K562 (cell line): Measurements from ENCODE around the gene MAGEC2. TPM values are rescaled to one million over a fixed set of nuclear protein-coding genes. Genes with fewer than 3 reads are reported as not detected.

Source experiments
- ATAC-seq: fragments of 200-7000 bp; cut with Tn5 transposase; 3 replicates; pipeline ENCODE4 v1.9.1; 2020; ENCODE audit warnings: moderate library complexity
- BruUV-seq: library from RNA; stranded (reverse); fragments of 400-500 nt; replicated peaks from 2 replicates; lab custom pipeline; 2021; lab: Mats Ljungman, UMichigan
- CTCF ChIA-PET: fragments of 300-600 bp; formaldehyde crosslinking; extraction: SDS; loops from one replicate; lab custom pipeline; 2021; ENCODE audit warnings: low intra/inter-chr PET ratio; lab: Yijun Ruan, JAX
- POLR2A ChIA-PET: fragments of 300-600, 350-650 bp; sonication (Branson Sonifier 250); formaldehyde crosslinking; extraction: SDS; loops from one replicate; lab custom pipeline; 2021; ENCODE audit warnings: antibody characterized with exemption, inconsistent platforms; lab: Yijun Ruan, JAX
- DNase-seq, 4 experiments: peaks; one replicate each; pipeline versions ENCODE4 v3.0.0 to v3.0.0-alpha.2; 2011 to 2018; ENCODE audit warnings: low spot score in 3 of 4, mixed read lengths in 3 of 4; ENCODE audit errors: extremely low read depth in 1 of 4
- FAIRE-seq: peaks from 2 replicates; lab custom pipeline; 2011; peaks lifted over from hg19 to GRCh38; lab: Jason Lieb, UNC
- H2AFZ ChIP-seq: 2 replicates; pipeline ENCODE4 v1.6.0; 2011; ENCODE audit warnings: low read depth, low read length, control low read depth, inconsistent platforms
- H3K27ac ChIP-seq: fragments of 200-600 bp; 3 replicates; pipeline ENCODE4 v1.8.0; 2011; ENCODE audit warnings: low read depth, mild to moderate bottlenecking, control low read depth, inconsistent platforms, low read length, moderate library complexity, mixed read lengths; ENCODE audit errors: extremely low read depth
- H3K27me3 ChIP-seq, 2 experiments: fragments of 300-600 bp in 1 of 2; 2 replicates in 1 of 2; 3 replicates in 1 of 2; pipeline versions ENCODE4 v1.6.0 to v1.8.0; 2011; ENCODE audit warnings: inconsistent platforms in 2 of 2, low read length in 2 of 2, mild to moderate bottlenecking in 1 of 2, mixed read lengths in 1 of 2, moderate library complexity in 1 of 2; ENCODE audit not compliant: control insufficient read depth in 2 of 2, insufficient read depth in 2 of 2
- H3K36me3 ChIP-seq: fragments of 300-600 bp; 3 replicates; pipeline ENCODE4 v1.8.0; 2011; ENCODE audit warnings: mild to moderate bottlenecking, low read length, inconsistent platforms; ENCODE audit not compliant: control insufficient read depth, insufficient read depth
- H3K4me1 ChIP-seq, 2 experiments: fragments of 200-600 bp in 1 of 2; replicated peaks in 1 of 2; 2 replicates in 1 of 2; 3 replicates in 1 of 2; pipeline versions ENCODE4 v1.5.1 to v1.8.0; 2011; ENCODE audit warnings: inconsistent platforms in 2 of 2, low read length in 2 of 2, mild to moderate bottlenecking in 1 of 2, mixed read lengths in 1 of 2, moderate library complexity in 1 of 2; ENCODE audit not compliant: control insufficient read depth in 2 of 2, insufficient read depth in 2 of 2
- H3K4me2 ChIP-seq: 2 replicates; pipeline ENCODE4 v1.6.1; 2011; ENCODE audit warnings: low read length, control low read depth, inconsistent platforms, mixed read lengths; ENCODE audit not compliant: insufficient read depth
- H3K4me3 ChIP-seq: fragments of 200-600 bp; sonication (generic), shearing (Covaris generic); 2 replicates; pipeline ENCODE4 v1.5.1; 2016; ENCODE audit warnings: control low read depth, inconsistent platforms
- H3K79me2 ChIP-seq: fragments of 200-600 bp; 3 replicates; pipeline ENCODE4 v1.8.0; 2011; ENCODE audit warnings: low read length, inconsistent platforms; ENCODE audit not compliant: control insufficient read depth, insufficient read depth
- H3K9ac ChIP-seq, 2 experiments: 2 replicates each; pipeline versions ENCODE4 v1.6.0 to v1.6.1; 2011; ENCODE audit warnings: low read depth in 2 of 2, low read length in 2 of 2, control low read depth in 1 of 2, inconsistent platforms in 1 of 2, mild to moderate bottlenecking in 1 of 2, mixed read lengths in 1 of 2; ENCODE audit not compliant: insufficient read depth in 1 of 2
- H3K9me1 ChIP-seq: one replicate; pipeline ENCODE4 v1.6.0; 2011; ENCODE audit warnings: inconsistent platforms, mild to moderate bottlenecking, low read length, moderate library complexity; ENCODE audit not compliant: control insufficient read depth, insufficient read depth
- H3K9me3 ChIP-seq: replicated peaks from 2 replicates; pipeline ENCODE4 v1.5.1; 2011; ENCODE audit warnings: low read depth, low read length, inconsistent platforms; ENCODE audit not compliant: control insufficient read depth, insufficient read depth
- H4K20me1 ChIP-seq: replicated peaks from 2 replicates; pipeline ENCODE4 v1.6.1; 2011; ENCODE audit warnings: low read length, inconsistent platforms, mixed read lengths; ENCODE audit not compliant: control insufficient read depth, insufficient read depth
- FIP1L1 ChIP-seq: fragments of 200-400 bp; formaldehyde crosslinking; IDR thresholded peaks from 2 replicates; pipeline ENCODE4 v1.6.1; 2018; ENCODE audit warnings: mild to moderate bottlenecking, low read depth, low read length; ENCODE audit not compliant: poor library complexity, severe bottlenecking
- HNRNPH1 ChIP-seq: fragments of 200-400 bp; formaldehyde crosslinking; optimal IDR thresholded peaks from 2 replicates; pipeline ENCODE3; 2017; ENCODE audit warnings: low read depth, mild to moderate bottlenecking, low read length, moderate library complexity
- HNRNPUL1 ChIP-seq: fragments of 200-400 bp; formaldehyde crosslinking; IDR thresholded peaks from 2 replicates; pipeline ENCODE4 v1.6.1; 2017; ENCODE audit warnings: low read length
- HOMEZ ChIP-seq: fragments of 250-450 bp; sonication (Bioruptor Pico); IDR thresholded peaks from 2 replicates; pipeline ENCODE4 v1.4.0; 2020; ENCODE audit warnings: mild to moderate bottlenecking, moderate library complexity
- SUPT5H ChIP-seq: fragments of 450-650 bp; IDR thresholded peaks from 2 replicates; pipeline ENCODE4 v1.6.1; 2016
- TEAD1 ChIP-seq, 2 experiments: fragments of 450-650 bp in 1 of 2; sonication (generic) in 1 of 2; formaldehyde crosslinking; IDR thresholded peaks; 2 replicates each; pipeline versions ENCODE4 v1.4.0 to v1.8.0; 2020 to 2022; ENCODE audit warnings: mild to moderate bottlenecking in 2 of 2, missing genetic modification reagents in 1 of 2
- TRIM24 ChIP-seq, 2 experiments: fragments of 450-650 bp; IDR thresholded peaks; 2 replicates each; pipeline ENCODE4 v1.6.1; 2016
- U2AF1 ChIP-seq: fragments of 200-400 bp; formaldehyde crosslinking; optimal IDR thresholded peaks from 2 replicates; pipeline ENCODE3; 2017; ENCODE audit warnings: mild to moderate bottlenecking, low read depth, low read length, moderate library complexity
- WGBS: fragments of 100-300 bp; shearing (Covaris generic); methylation state at CpG from one replicate; pipeline ENCODE4 v1.1.6; 2016; ENCODE audit warnings: low coverage, mixed read lengths; ENCODE audit not compliant: insufficient coverage; ENCODE audit errors: missing lambda C conversion rate; 5-methylcytosine and 5-hydroxymethylcytosine counted together
- in situ Hi-C: fragments of 300-500 bp; cut with MboI; formaldehyde crosslinking; loops from 4 replicates; pipeline ENCODE4 v1.15.0; 2018; ENCODE audit warnings: inconsistent platforms, mixed read lengths
- intact Hi-C: fragments of 100-400 bp; cut with micrococcal nuclease; formaldehyde crosslinking; loops from 2 replicates; pipeline ENCODE4 v1.14.2; 2022
- polyA plus RNA-seq, 8 experiments: library from polyadenylated mRNA; depleted of rRNA in 4 of 8; stranded (reverse) in 5 of 8; unstranded in 3 of 8; fragments of >200 nt; fragmentation: Nextera tagmentation in 2 of 8; fragmentation: Illumina TruSeq in 1 of 8; extraction: Ambion mirVana in 2 of 8; extraction: Trizol in 1 of 8; gene quantifications; 2 replicates each; pipeline versions ENCODE4 v1.2.1 to v1.2.3, GENCODE V29; 2011 to 2014; ENCODE audit warnings: inconsistent platforms in 1 of 8, missing spikeins in 1 of 8
- total RNA-seq, 7 experiments: library from RNA; depleted of rRNA in 6 of 7; stranded (reverse); fragments of >200 nt in 6 of 7; fragmentation: Illumina TruSeq in 2 of 7; extraction: Trizol in 2 of 7; gene quantifications; 2 replicates each; pipeline versions ENCODE4 v1.2.1 to v1.2.3, GENCODE V29; 2011 to 2021; ENCODE audit warnings: low replicate concordance in 1 of 7

The MAGEC2 gene
- total and polyA plus RNA-seq, 9 of the 15 experiments (the other 6 are each of a cell fraction or from before 2014, with no cell fraction given) = 9.1 to 174 (median 78.0) TPM

GRCh38 chrX:142249721-142250120 is 44.6 kb upstream of the MAGEC2 start:
- intact Hi-C loops = no loop called here
- 3% methylated on average over 5 of the region's 5 CpGs for WGBS
- DNase-seq (no peak), FAIRE-seq (no peak)
- no peak overlapping the region for H3K4me3 ChIP-seq
- in situ Hi-C loops = no loop called here
- no TSS peak for BruUV-seq
- H3K9ac ChIP-seq = no peak overlapping the region
- no peak overlapping the region for H3K4me2 ChIP-seq
- no peaks in the 10 kb centered on the region for H3K27me3 ChIP-seq
- no peaks in the 10 kb centered on the region for H3K4me1 ChIP-seq
- no peak overlapping the region for H2AFZ ChIP-seq
- CTCF ChIA-PET = no interaction called here
- TF ChIP-seq TRIM24 (IDR thresholded peaks at IDR 0.05) = no peak
- TF ChIP-seq HNRNPH1 = no peak
- no peak for TF ChIP-seq HNRNPUL1
- TF ChIP-seq SUPT5H = no peak
- no peak for TF ChIP-seq U2AF1
- no peak for TF ChIP-seq FIP1L1
- TF ChIP-seq HOMEZ (CRISPR knock-in tag) = no peak
- TF ChIP-seq TEAD1 (CRISPR knock-in tag; IDR thresholded peaks at IDR 0.05) = no peak
- TF ChIP-seq, all 486 proteins: peak for 0
- no peaks in the 10 kb centered on the region for H3K36me3 ChIP-seq
- no peaks in the 10 kb centered on the region for H3K9me3 ChIP-seq
- POLR2A ChIA-PET = no interaction called here
- no peak for ATAC-seq
- no peaks in the 10 kb centered on the region for H4K20me1 ChIP-seq
- no peaks in the 10 kb centered on the region for H3K9me1 ChIP-seq
- H3K79me2 ChIP-seq = no peaks in the 10 kb centered on the region
- no peak overlapping the region for H3K27ac ChIP-seq
